ENCODE results near the gene BET1L.
"Not testable (repeated sequence)": the region's sequence is repeated elsewhere in the genome, so short reads cannot be mapped to it uniquely, and the experiment has no call there.

Gene BET1L

DNA sequence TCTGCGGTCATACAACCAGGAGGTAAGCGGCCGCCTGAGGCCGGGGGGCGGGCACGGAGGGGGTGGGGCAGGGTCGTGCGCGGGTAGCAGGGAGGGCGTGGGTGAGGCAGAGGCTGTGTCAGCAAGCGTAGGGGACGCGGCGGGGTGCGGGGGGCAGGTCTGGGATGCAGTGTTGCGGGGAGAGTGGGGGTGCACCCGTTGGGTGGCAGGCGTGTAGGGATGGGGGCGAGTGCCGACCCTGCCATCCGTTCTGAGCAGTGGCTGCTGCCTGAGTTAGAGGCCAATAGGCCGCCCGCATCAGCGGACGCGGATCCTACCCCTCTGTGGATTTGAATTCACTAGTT lies 1.7 kb upstream of the BET1L start:
- DNase-seq, result no peak

DNA sequence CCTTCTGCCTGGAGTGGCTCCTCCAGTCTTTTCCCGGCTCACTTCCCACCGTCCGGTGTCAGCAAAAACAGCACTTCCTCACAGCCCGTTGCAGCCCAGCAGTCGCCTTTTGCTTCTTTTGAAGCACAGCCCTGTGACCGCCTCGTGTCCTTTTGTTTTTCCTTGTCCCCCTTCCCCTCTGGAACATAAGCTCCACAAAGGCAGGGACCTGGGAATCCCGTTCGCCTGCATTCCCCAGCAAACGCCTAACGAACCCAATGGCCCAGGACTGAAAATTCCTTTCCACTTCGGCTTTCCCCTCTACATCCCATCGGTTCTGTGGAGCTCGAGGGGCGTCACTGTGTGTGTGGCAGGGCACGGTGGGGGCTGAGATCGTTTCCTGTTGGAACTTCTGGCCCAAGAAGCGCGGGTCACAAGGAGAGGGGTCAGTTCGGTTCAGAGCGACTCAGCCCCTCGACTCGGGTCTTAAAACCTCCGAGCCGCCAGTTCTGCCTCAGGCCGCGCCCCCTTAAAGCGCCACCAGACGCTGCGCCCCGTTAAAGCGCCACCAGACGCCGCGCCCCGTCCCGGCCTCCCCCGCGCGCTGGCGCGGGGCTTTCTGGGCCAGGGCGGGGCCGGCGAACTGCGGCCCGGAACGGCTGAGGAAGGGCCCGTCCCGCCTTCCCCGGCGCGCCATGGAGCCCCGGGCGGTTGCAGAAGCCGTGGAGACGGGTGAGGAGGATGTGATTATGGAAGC lies 1.1 kb upstream of the BET1L start:
- peak; percentile 55 for DNase-seq

DNA sequence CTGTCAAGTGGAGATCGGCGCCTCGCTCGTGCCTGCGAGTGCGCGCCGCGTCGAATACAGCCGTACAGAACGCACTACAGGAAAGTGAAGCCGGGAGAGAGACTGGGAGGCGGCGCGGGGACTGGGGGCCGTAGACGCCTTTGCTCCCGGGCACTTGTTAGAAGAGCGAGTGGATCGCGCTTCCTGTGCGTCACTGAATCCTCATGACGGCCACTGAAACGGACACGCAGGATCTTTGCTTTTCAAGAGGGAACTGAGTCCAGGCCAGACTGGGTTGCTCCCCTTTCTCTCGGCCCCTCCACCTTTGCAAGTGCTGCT lies 623 bp upstream of the BET1L start:
- peak; percentile 31 for DNase-seq

DNA sequence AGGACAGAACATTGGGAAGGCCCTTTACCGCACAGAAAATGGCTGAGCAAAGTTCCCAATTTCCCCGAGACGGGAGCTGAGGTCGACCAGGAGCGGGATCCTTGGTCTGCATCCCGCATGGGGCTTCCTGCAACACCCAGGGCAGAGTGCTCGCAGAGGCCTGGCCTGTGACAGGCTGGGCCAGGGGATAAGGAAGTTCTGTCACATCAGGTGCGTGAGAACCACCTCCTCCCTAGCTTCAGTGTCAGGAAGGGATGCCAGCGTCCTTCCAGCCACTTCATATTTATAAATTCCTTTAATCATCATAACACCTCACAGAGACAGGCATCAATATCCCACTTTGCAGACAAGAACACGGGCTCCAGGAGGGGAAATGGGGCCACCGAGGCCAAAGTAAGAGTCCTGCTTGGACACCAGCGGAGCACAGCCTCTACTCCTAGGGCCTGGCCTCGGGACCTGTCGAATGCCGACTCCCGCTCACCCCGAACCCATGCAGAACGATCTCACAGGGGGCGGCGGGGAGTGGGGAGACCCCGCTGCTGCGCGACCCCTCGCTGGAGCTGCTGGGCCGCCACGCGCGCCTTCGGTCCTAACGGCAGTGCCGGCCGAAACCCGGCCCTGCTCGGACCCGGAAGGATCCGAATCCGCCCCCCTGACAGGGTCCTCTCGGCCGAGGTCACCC lies 532 bp downstream of the BET1L start:
- DNase-seq, result no peak

DNA sequence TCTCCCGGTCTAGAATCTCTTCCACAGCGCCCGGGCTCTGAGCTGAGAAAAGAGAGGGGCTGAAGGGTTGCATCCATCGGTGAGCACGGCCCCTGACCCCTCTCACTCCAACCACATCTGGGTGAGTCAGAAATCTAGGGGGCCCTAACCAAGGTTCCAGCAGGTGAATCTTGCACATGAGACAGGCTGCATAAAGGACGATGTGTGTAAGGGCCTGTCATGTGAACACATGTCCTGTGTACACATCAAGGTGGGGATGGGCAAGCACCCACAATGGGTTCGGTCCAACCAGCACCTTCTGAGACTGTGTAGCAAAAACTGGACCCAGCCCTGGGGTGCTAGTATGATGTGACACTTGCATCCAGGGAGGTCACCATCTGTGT lies 1.2 kb downstream of the BET1L start:
- no peak for DNase-seq

DNA sequence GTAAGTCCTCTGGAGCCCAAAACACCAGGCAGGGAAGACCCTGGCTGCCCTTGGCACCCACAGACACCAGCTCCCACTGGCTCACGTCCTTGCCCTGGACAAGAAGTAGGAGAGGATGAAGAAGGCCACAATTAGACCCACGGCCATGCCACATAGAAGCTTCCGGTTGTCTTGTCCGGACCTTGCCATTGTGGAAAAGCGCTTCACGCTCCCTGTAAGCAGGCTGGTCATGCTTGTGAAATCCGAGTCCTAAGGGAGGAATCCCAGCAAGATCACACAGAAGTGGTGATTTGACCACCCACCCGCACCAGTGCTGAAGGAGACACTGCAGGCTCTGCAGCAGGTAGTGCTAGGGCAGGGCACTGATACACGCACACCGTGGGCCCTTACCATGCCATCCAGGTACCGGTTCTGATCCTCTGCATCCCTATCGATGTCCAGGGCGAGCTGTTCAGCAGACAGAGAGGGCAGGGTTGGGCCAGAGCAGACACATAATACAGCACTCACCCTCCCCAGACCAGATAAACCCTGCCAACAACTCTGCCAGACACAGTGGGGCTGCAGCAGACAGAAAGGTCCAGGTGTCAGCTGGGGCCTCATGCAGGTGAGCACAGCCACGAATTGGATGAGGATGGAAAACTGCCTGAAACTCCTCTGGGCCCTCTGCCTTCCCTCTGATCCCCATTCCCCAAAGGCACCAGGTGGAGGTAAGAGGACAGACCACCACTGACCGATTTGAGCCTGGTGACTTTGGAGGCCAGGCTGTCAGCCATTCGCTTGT lies 1.8 kb downstream of the BET1L start:
- DNase-seq, result no peak

DNA sequence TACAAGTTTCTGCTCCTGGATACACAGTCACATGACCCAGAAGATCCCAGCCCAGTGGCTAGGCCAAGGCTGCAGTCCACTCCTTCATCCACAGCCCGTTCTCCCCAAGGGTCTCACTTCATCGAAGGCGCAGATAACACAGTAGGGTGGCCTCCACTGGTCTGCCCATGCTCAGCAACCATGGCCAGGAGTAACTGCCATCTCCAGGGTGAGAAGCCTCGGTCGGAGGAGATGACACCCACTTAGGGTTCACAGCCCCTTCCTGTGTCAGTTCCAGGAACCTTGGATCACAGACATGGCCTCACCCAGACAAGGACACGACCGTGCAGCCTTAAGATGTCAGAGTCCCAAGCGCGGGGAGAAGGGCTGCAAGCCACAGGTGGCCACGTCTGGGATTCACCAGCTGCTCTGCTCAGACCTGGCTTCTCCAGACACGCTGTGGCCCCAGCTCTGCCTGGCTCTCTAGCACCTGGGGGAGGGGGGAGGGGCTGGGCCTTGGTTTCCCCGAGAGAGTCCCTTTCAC lies 2.6 kb downstream of the BET1L start:
- DNase-seq, result no peak

DNA sequence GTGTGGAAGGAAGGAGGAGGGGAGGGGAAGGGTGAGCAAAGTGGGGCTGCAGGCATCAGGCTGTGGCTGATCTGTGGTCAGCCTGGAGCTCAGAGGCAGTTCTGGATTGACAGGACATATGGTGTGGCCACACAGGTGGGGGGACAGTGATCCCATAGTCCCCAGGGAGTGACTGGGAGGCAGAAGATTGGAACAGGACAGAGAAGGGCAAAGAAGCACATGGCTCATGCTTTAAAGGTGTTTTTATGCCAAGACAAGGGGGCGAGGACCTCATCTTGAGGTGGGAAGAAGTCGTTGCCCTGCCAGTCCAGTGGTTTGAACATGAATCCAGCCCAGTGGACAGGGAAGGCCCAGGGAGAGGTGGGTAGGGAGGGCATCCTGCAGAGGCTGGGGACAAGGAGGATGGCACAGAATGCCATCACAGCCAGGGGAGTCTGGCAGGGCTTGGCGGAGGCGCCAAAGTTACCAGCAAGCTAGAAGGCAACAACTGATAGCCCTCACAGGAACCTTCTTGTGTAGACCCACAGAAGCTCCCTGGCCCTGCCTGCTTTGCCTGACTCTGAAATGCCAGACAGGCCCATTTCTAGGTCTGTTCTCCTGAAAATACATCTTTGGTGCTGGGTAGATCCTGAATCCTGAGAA lies 3.1 kb downstream of the BET1L start:
- no peak for DNase-seq

DNA sequence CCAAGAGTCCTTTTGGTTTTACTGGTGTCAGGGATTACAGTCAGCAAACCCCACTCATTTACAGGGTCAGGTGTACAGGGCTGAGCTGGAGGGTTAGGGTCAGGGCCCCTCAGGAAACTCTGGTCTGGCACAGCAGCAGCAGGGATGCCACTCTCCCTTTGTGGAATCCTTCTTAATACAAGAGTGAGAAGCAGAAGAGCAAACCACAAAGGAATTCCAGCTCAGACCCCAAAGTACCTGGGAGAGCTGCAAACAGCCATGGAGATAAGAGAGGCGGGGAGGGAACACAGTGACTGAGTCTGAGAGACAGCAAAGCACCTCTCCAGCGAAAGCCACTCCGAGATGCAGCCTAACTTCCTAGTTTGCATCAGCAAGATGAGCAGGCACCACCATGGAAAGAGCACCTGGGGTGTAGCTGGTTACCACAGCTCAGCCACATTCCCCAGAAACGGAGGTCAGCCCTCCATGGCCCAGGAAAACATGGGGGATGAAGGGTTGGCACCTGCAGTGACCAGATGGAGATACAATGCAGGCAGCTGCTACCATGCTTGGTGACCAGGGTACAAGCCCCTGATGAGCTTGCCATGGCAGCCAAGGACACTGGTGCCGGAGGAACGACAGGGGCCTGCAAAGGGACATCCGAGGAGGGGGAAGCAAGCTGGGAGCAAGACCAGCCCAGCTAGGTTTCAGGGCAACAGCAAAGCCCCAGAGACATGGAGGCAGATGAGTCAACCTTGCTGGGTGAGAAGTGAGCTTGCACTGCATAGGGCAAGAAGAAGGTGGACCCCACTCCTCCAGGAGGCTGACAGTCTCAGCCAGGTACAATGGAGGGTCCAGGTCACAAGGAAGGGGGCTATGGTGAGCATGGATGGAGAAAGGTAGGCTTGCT lies 3.9 kb downstream of the BET1L start:
- DNase-seq, result no peak

DNA sequence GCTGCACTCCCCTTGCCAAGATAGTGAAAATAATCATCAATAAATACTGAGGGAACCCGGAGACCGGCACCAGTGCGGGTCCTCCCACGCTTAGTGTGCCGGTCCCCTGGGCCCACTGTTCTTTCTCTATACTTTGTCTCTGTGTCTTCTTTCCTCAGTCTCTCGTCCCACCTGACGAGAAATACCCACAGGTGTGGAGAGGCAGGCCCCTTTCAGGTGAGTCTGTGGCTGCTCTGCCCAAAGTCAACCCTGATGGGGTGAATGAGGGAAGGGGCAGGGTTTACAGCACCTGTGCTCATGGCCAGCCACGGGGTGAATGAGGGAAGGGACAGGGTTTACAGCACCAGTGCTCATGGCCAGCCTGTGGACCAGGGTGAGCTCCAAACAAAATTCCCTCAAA lies 4.7 kb downstream of the BET1L start:
- DNase-seq, result no peak

DNA sequence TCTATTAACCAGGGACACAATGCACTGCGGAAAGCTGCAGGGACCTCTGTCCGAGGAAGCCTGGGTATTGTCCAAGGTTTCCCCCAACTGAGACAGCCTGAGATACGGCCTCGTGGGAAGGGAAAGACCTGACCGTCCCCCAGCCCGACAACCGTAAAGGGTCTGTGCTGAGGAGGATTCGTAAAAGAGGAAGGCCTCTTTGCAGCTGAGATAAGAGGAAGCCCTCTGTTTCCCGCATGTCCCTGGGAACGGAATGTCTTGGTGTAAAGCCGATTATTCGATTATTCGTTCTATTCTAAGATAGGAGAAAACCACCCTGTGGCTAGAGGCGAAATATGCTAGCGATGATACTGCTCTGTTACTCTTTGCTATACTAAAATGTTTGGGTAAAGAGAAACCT lies 5.2 kb downstream of the BET1L start:
- DNase-seq, result no peak

DNA sequence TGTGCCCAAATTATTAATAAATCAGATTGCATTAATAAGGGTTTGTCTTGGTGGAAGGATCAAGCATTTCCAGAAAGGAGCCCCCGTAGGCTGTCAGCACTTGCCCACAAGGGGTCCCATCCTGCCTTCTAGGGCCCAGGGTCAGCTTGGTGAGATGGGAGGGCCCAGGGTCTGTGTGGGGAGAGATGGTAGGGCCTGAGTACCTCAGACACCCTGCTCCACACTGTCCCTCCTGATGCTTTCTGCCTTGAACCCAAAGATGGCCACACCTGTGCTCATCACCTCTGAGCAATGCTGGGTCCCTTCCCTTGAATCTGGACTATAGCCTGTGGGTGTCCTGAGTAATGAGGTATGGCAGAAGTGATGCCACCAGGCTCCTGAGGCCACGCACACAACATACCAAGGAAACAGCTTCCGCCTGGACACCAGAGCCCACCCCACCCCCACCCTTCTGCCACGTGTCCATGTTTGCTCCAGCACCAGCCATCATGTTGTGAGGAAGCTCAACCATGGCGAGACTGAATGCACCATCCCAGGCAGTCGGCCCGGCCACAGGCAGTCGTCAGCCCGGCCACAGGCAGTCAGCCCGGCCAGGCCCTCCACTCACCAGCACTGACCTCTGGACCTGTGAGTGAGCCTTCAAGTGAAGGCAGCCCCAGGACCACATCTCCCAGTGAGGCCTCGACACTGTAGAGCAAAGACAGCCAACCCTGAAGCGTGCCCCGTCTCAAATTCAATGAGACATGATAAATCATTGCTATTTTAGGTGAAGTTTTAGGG lies 6.8 kb downstream of the BET1L start:
- DNase-seq, result no peak

DNA sequence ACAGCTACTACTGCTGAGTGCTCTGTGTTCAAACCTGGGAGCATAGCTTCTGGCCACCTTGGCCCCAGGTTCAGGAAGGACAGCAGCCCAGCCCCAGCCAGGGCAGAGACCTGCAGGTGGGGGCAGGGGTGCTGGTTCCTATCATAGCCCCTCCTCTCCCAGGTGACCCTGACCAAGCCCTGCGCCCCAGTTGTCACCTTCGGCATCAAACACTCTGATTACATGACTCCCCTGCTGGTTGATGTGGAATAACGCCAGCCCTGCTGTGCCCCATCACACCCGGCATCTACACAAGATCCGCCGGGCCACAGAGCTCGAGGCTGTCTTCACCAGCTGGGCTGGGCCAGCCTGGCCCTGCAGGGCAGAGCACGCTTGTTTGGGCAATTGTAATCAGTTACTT lies 7.4 kb downstream of the BET1L start:
- DNase-seq, result no peak

DNA sequence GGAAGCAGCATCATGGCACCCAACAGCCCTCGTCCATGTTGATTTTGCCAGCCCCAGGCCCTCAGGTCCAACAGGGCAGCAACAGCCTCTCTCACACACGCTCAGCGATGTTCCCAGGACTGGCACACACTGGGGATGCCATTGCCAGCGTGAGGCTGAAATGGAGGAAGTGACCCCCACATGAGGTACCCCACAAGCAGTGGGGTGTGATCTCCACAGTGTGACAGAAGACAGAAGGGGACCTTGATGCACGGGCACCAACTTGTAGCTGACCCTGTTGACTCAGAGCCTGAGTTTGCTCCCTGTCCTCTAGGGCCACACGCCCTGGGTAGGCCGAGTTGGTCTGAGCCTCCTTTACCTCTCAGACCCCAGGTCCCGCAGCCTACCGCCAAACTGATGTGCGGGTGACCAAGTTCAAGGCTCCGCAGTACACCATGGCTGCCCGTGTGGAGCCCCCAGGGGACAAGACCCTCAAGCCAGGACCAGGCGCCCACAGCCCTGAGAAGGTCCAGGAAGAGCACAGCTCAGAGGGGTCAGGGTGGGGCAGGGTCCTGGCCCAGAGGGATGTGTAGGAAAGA lies 8.1 kb downstream of the BET1L start:
- no peak for DNase-seq

DNA sequence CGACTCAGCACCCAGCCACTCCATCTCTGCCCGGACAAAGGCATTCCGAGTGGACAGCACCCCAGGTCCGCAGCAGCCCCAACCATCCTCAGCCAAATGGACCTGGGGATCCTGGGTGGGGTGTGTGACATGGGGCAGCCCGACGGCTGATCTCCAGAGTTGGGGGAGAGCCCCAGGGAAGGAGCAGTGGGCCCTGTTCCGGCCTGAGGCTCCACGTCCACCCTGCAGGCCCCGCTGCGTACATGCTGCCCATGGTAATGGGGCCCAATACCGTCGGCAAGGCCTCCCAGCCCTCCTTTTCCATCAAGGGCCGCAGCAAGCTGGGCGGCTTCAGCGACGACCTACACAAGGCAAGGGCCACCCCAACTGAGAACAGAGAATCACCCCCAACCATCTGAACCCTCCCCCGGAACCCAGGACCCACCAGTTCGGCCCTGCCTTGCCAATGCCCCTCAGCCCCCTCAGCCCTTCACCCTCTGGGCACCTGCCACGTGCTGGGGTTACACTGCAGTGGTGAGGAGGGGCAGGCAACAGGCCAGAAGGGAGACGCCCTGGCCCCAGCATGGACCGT lies 8.9 kb downstream of the BET1L start:
- DNase-seq, result no peak

DNA sequence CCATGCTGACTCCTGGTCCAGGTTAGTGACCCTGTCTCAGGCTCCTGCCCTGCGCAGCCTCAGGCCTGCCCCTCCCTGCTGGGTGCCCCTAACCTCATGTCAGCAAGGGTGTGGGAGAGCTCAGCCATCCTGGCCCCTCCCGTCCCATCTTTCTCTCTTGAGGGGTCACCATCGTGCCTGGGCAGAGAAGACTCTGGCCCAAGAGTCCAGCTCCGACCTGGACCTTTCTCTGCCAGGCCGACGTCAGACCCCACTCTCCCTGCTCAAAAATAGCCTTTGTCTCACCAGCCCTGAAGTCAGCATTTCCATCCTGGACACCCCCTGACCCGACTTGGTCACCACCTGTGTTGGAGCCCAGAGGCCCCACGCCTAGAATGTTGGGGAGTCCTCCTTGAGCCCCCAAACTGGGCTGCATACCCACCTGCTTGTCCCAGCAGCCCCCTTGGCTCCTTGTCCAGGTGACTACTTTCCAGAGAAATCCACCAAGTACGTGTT lies 9.4 kb downstream of the BET1L start:
- no peak for DNase-seq

DNA sequence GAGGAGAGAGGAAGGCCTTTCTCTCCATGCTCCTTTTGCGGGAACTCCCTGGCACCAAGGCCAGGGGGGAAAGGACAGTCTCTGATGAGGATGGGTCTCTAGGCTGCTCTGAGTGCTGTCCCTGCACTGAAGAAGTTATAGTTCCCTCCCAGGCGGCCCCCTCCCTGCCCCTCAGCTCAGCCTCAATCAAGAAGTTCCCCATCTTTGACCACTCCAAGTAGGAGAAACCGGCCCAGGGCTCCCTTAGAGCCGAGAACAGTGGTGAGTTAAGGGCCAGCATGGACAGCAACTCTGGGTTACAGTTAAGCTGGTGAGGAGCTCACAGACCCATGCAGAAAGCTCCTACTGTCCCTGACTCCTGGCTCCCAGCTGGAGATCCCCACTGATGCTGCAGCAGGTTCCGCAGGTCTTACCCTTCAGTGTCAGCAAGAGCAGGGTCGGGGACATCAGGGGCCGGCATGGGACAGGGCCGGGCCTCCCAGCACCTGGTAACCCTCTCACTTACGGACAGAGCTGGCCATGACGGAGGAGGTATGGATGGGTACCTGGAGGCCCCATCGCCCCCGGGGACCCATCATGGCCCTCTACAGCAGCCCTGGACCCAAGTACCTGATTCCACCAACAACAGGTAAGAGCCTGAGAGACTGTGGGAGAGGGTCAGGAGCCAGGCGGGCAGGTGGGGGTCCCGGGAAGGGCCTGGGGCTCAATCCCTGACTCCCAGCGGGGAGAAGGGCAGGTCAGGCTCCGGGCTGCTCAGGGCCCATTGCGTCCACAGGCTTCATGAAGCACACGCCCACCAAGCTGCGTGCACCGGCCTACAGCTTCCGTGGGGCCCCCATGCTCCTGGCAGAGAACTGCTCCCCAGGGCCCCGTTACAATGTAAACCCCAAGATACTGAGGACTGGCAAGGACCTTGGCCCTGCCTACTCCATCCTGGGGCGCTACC lies 10.1 kb downstream of the BET1L start:
- DNase-seq, result no peak

DNA sequence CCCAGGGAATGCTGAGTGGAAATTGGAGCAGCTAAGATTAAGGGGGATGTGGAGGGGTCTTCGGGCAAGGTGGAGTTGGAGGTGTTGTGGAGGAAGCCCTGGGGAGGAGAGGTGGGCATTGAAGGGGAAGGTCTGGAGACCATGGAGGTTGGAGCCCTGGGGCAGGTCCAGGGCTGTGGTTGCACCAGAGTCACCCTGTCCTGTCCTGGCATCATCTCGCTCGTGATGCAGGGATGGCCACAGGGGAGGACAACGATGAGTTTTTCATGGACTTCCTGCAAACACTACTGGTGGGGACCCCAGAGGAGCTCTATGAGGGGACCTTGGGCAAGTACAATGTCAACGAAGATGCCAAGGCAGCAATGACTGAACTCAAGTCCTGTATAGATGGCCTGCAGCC lies 13.7 kb downstream of the BET1L start:
- not testable (repeated sequence) for DNase-seq

DNA sequence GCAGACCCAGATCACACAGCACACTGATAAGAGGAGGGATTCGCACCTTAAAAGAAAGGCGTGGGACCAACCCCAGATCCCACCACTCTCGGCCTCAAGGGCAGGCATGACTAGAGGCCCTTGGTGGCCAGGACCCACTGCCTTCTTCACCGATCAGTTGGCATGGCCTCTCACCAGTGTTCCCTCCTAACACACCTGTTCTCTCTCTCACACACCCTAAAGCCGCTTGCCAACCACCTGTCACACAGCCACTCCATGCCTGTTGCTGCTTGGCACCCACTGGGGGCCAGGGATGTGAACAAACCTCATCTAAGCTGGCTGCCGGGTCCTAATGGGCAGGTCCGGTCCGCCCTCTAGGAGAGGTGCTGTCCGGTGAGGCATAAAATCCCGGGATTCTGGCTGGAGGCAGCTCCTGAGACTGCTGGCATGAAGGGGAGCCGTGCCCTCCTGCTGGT lies 14.5 kb downstream of the BET1L start, which contains the start of gene SCGB1C1:
SCGB1C1 (plus strand) TSS at position 405 of the 455 bp plus-strand sequence; CDS start at position 427, 22 bp downstream.
- DNase-seq, result not testable (repeated sequence)
